Stimulated activated naive CD8-positive, alpha-beta T cell treated with anti-CD3 and anti-CD28 coated beads, Interleukin-15, amount 100 ng/mL, for 72 hours (primary cell): ENCODE measurements around the gene TMC7.

ENCODE experiments used
- ATAC-seq: fragments of 150-1000 bp; cut with Tn5 transposase; 2 replicates; pipeline ENCODE4 v1.10.0; 2021; ENCODE audit warnings: mild to moderate bottlenecking, moderate library complexity
- DNase-seq, 2 donors: peaks; one replicate each; pipeline ENCODE4 v3.0.0; 2021 to 2022
- H3K27ac Mint-ChIP-seq, 2 donors: one replicate each; pipeline ENCODE4 v1.8.0; 2022; ENCODE audit warnings: mild to moderate bottlenecking in 2 of 2, mixed read lengths in 2 of 2, moderate library complexity in 2 of 2
- H3K27me3 Mint-ChIP-seq: one replicate; pipeline ENCODE4 v1.8.0; 2022; ENCODE audit warnings: mixed read lengths
- H3K4me1 Mint-ChIP-seq: one replicate; pipeline ENCODE4 v1.8.0; 2022; ENCODE audit warnings: mild to moderate bottlenecking, mixed read lengths
- H3K4me3 Mint-ChIP-seq, 2 donors: one replicate each; pipeline ENCODE4 v1.8.0; 2022; ENCODE audit warnings: mild to moderate bottlenecking in 2 of 2, mixed read lengths in 2 of 2, moderate library complexity in 1 of 2
- H3K9me3 Mint-ChIP-seq, 2 donors: one replicate each; pipeline ENCODE4 v1.8.0; 2022; ENCODE audit warnings: mixed read lengths in 2 of 2

The TMC7 gene

GRCh38 chr16:19046062-19046461 is 62.3 kb downstream of the TMC7 start:
- DNase-seq (no peak), ATAC-seq (no peak)
- H3K27me3 Mint-ChIP-seq = no peaks in the 10 kb centered on the region
- no peaks in the 10 kb centered on the region for H3K9me3 Mint-ChIP-seq
- H3K27ac Mint-ChIP-seq = no peak overlapping the region
- H3K4me1 Mint-ChIP-seq = no peaks in the 10 kb centered on the region
- H3K4me3 Mint-ChIP-seq = no peak overlapping the region

- peaks cover 11% of the 10 kb centered on the region for H3K4me1 Mint-ChIP-seq
- DNase-seq = no peak
- H3K9me3 Mint-ChIP-seq = no peaks in the 10 kb centered on the region
- no peak overlapping the region for H3K4me3 Mint-ChIP-seq
- H3K27ac Mint-ChIP-seq = peak overlapping the region in 1 of 2 donors; percentile 40
- no peaks in the 10 kb centered on the region for H3K27me3 Mint-ChIP-seq
- ATAC-seq = no peak
Observed at GRCh38 chr16:19062706-19063105, 79.0 kb downstream of the TMC7 start.

GRCh38 chr16:19066988-19067348 is 83.2 kb downstream of the TMC7 start:
- H3K9me3 Mint-ChIP-seq = no peaks in the 10 kb centered on the region
- H3K27me3 Mint-ChIP-seq = no peaks in the 10 kb centered on the region
- H3K4me3 Mint-ChIP-seq = peak overlapping the region; percentile 83 to 89
- peaks cover 16% of the 10 kb centered on the region for H3K4me1 Mint-ChIP-seq
- no peak for DNase-seq
- H3K27ac Mint-ChIP-seq = peak overlapping the region; percentile 97 to 100
- ATAC-seq = no peak

GRCh38 chr16:19067349-19068236 is 83.9 kb downstream of the TMC7 start, which contains the start of gene COQ7:
Gene COQ7, plus strand, starts transcription at chr16:19067614. Its CDS starts 51 bp downstream, at chr16:19067665.
- ATAC-seq (peak; percentile 96), DNase-seq (peak; percentile 98)
- peak within 1 kb of the TSS; percentile 97 to 100 for H3K27ac Mint-ChIP-seq
- H3K4me1 Mint-ChIP-seq = peaks cover 16% of the 10 kb centered on the region
- H3K9me3 Mint-ChIP-seq = no peaks in the 10 kb centered on the region
- no peaks in the 10 kb centered on the region for H3K27me3 Mint-ChIP-seq
- H3K4me3 Mint-ChIP-seq = peak within 1 kb of the TSS; percentile 83 to 89

- ATAC-seq (no peak), DNase-seq (no peak)
- Mint-ChIP-seq H3K27ac (peak overlapping the region; percentile 97 to 100), H3K9me3 (no peaks in the 10 kb centered on the region), H3K4me3 (peak overlapping the region; percentile 83 to 89), H3K4me1 (peaks cover 16% of the 10 kb centered on the region), H3K27me3 (no peaks in the 10 kb centered on the region)
Observed at GRCh38 chr16:19068237-19068815, 84.6 kb downstream of the TMC7 start.

- no peaks in the 10 kb centered on the region for H3K27me3 Mint-ChIP-seq
- no peak overlapping the region for H3K27ac Mint-ChIP-seq
- ATAC-seq = no peak
Observed at GRCh38 chr16:19071811-19072777, 88.4 kb downstream of the TMC7 start.

GRCh38 chr16:19073344-19073743 is 89.6 kb downstream of the TMC7 start:
- H3K27me3 Mint-ChIP-seq = no peaks in the 10 kb centered on the region
- no peak overlapping the region for H3K27ac Mint-ChIP-seq
- no peak overlapping the region for H3K4me3 Mint-ChIP-seq
- ATAC-seq = no peak
- H3K9me3 Mint-ChIP-seq = no peaks in the 10 kb centered on the region
- DNase-seq = no peak
- H3K4me1 Mint-ChIP-seq = peaks cover 4% of the 10 kb centered on the region

More at GRCh38 chr16:19071811-19072777, 88.4 kb downstream of the TMC7 start:
- Mint-ChIP-seq H3K4me1 (peaks cover 9% of the 10 kb centered on the region), H3K4me3 (no peak overlapping the region), H3K9me3 (no peaks in the 10 kb centered on the region)
- peak; percentile 49 to 59 for DNase-seq

- no peak overlapping the region for H3K4me3 Mint-ChIP-seq
- no peak overlapping the region for H3K27ac Mint-ChIP-seq
- no peaks in the 10 kb centered on the region for H3K9me3 Mint-ChIP-seq
- DNase-seq (no peak), ATAC-seq (no peak)
- H3K27me3 Mint-ChIP-seq = no peaks in the 10 kb centered on the region
- no peaks in the 10 kb centered on the region for H3K4me1 Mint-ChIP-seq
Observed at GRCh38 chr16:19073863-19074262, 90.1 kb downstream of the TMC7 start.

- DNase-seq = no peak
- H3K9me3 Mint-ChIP-seq = no peaks in the 10 kb centered on the region
- no peaks in the 10 kb centered on the region for H3K4me1 Mint-ChIP-seq
- ATAC-seq = no peak
- H3K27me3 Mint-ChIP-seq = no peaks in the 10 kb centered on the region
- no peak overlapping the region for H3K27ac Mint-ChIP-seq
- H3K4me3 Mint-ChIP-seq = no peak overlapping the region
Observed at GRCh38 chr16:19075511-19075910, 91.8 kb downstream of the TMC7 start.

- no peak overlapping the region for H3K4me3 Mint-ChIP-seq
- no peak overlapping the region for H3K27ac Mint-ChIP-seq
- DNase-seq = no peak
- ATAC-seq = no peak
- H3K9me3 Mint-ChIP-seq = no peaks in the 10 kb centered on the region
- no peaks in the 10 kb centered on the region for H3K4me1 Mint-ChIP-seq
- H3K27me3 Mint-ChIP-seq = no peaks in the 10 kb centered on the region
Observed at GRCh38 chr16:19077879-19078278, 94.1 kb downstream of the TMC7 start.

- peaks cover 23% of the 10 kb centered on the region for H3K27me3 Mint-ChIP-seq
- H3K27ac Mint-ChIP-seq = no peak overlapping the region
- no peak overlapping the region for H3K4me3 Mint-ChIP-seq
- no peak for ATAC-seq
- no peaks in the 10 kb centered on the region for H3K9me3 Mint-ChIP-seq
- peaks cover 8% of the 10 kb centered on the region for H3K4me1 Mint-ChIP-seq
- no peak for DNase-seq
Observed at GRCh38 chr16:19083670-19084069, 99.9 kb downstream of the TMC7 start.

- no peak overlapping the region for H3K27ac Mint-ChIP-seq
Observed at GRCh38 chr16:19084139-19084538, 100.4 kb downstream of the TMC7 start.

GRCh38 chr16:19084879-19085278 is 101.1 kb downstream of the TMC7 start:
- H3K27ac Mint-ChIP-seq = no peak overlapping the region
- no peaks in the 10 kb centered on the region for H3K9me3 Mint-ChIP-seq
- ATAC-seq = no peak
- peaks cover 23% of the 10 kb centered on the region for H3K27me3 Mint-ChIP-seq
- no peak for DNase-seq
- H3K4me3 Mint-ChIP-seq = no peak overlapping the region
- peaks cover 8% of the 10 kb centered on the region for H3K4me1 Mint-ChIP-seq

More at GRCh38 chr16:19084139-19084538, 100.4 kb downstream of the TMC7 start:
- Mint-ChIP-seq H3K9me3 (no peaks in the 10 kb centered on the region), H3K4me3 (no peak overlapping the region), H3K4me1 (peaks cover 8% of the 10 kb centered on the region), H3K27me3 (peaks cover 23% of the 10 kb centered on the region)
- DNase-seq (no peak), ATAC-seq (no peak)

- no peak for DNase-seq
- H3K9me3 Mint-ChIP-seq = peaks cover 0 to 2% of the 10 kb centered on the region in 2 donors
- H3K4me3 Mint-ChIP-seq = no peak overlapping the region
- H3K4me1 Mint-ChIP-seq = peaks cover 8% of the 10 kb centered on the region
- ATAC-seq = no peak
- peaks cover 23% of the 10 kb centered on the region for H3K27me3 Mint-ChIP-seq
- no peak overlapping the region for H3K27ac Mint-ChIP-seq
Observed at GRCh38 chr16:19085679-19086200, 102.0 kb downstream of the TMC7 start.
